Adrenal gland (tissue), 12 donors: Measurements from ENCODE around the gene RETREG3. TPM values are rescaled to one million over a fixed set of nuclear protein-coding genes. Genes with fewer than 3 reads are reported as not detected.
A peak's percentile ranks its signal among the peaks of the same experiment; 100 is the strongest.

Experiments used
- DNase-seq, 7 donors: peaks; one replicate each; pipeline ENCODE4 v3.0.0-alpha.2; 2019 to 2020
- H3K27ac ChIP-seq, 5 donors: fragments of 200-600 bp; sonication (generic) in 4 of 5; 1 replicate in 3 of 5; 2 replicates in 2 of 5; pipeline versions ENCODE4 v1.5.1 to v1.8.0; 2016 to 2020; ENCODE audit warnings: mild to moderate bottlenecking in 1 of 5
- H3K27me3 ChIP-seq: fragments of 200-600 bp; 2 replicates; pipeline ENCODE4 v1.8.0; 2021
- H3K36me3 ChIP-seq, 2 donors: fragments of 200-600 bp; replicated peaks in 1 of 2; 1 replicate in 1 of 2; 2 replicates in 1 of 2; pipeline versions ENCODE4 v1.5.1 to v1.8.0; 2018 to 2022
- H3K4me1 ChIP-seq, 2 donors: fragments of 200-600 bp; replicated peaks in 1 of 2; 1 replicate in 1 of 2; 2 replicates in 1 of 2; pipeline versions ENCODE4 v1.5.1 to v1.8.0; 2018 to 2021
- H3K4me3 ChIP-seq, 4 donors: fragments of 200-600 bp; sonication (generic) in 3 of 4; one replicate each; pipeline ENCODE4 v1.5.1; 2016 to 2018
- H3K9me3 ChIP-seq, 3 donors: fragments of 200-600 bp; sonication (generic) in 1 of 3; replicated peaks in 1 of 3; 1 replicate in 2 of 3; 2 replicates in 1 of 3; pipeline versions ENCODE4 v1.5.1 to v1.8.0; 2016 to 2021
- CTCF ChIP-seq, 6 experiments: fragments of 450-650 bp in 4 of 6; fragments of 200-600 bp in 2 of 6; sonication (generic) in 1 of 6; IDR thresholded peaks; 1 replicate in 5 of 6; 2 replicates in 1 of 6; pipeline versions ENCODE4 v1.5.1 to v1.8.0; 2016 to 2021; ENCODE audit warnings: antibody characterized with exemption in 6 of 6, mild to moderate bottlenecking in 2 of 6, moderate library complexity in 1 of 6
- POLR2A ChIP-seq, 2 donors: fragments of 450-650 bp; IDR thresholded peaks; one replicate each; pipeline ENCODE4 v1.6.1; 2017; ENCODE audit warnings: antibody characterized with exemption in 2 of 2, mild to moderate bottlenecking in 2 of 2, moderate library complexity in 1 of 2
- WGBS, 4 donors: extraction: QIAGEN DNeasy Blood & Tissue Kit in 2 of 4; methylation state at CpG; one replicate each; pipeline versions ENCODE4 v1.1.5 to v1.1.7; 2013 to 2017; 5-methylcytosine and 5-hydroxymethylcytosine counted together
- intact Hi-C, 2 donors: fragments of 100-400 bp; cut with DNase I; formaldehyde crosslinking; loops; one replicate each; pipeline versions ENCODE4 v1.14.1 to v1.15.0; 2022 to 2023
- polyA plus RNA-seq, 3 donors: library from polyadenylated mRNA; stranded (reverse); fragments of 200-250 nt in 2 of 3; fragments of 350-450 nt in 1 of 3; fragmentation: Illumina TruSeq in 1 of 3; extraction: RNeasy Lipid Tissue Mini Kit (QIAGEN cat#74804) in 1 of 3; gene quantifications; one replicate each; pipeline ENCODE4 v1.2.3, GENCODE V29; 2013 to 2014
- total RNA-seq, 9 donors: library from RNA; depleted of rRNA in 4 of 9; stranded (reverse); fragments of >200 nt in 4 of 9; fragments of 120-200 nt in 1 of 9; fragmentation: NEBNext Ultra II Directional in 1 of 9; extraction: Animal tissue kit (Norgen Biotek cat#: 25700) in 1 of 9; gene quantifications; one replicate each; pipeline versions ENCODE4 v1.1.0 to v1.2.4, GENCODE V29; 2013 to 2023
- donor health status: healthy with polysubstance abuse.
- donor health status: Bipolar disorder and iron deficiency.
- donor health status: DM: yes; HTN: yes; CAD: no.
- donor health status: DM: no; HTN: no; CAD: no.
- donor health status: DM: no; HTN: no; CAD: no.
- donor health status: DM: yes; HTN: yes; CAD: no.

The RETREG3 gene
- total and polyA plus RNA-seq, 12 donors: 27.1 to 167 (median 72.1) TPM

- intact Hi-C loops: no loop called here
- TF ChIP-seq CTCF (IDR thresholded peaks at IDR 0.05): no peak
- no peak for TF ChIP-seq POLR2A (IDR thresholded peaks at IDR 0.05)
- Histone ChIP-seq H3K36me3 (peaks cover 0 to 51% of the 10 kb centered on the region in 2 donors), H3K4me1 (peaks cover 34 to 41% of the 10 kb centered on the region in 2 donors), H3K27ac (peak overlapping the region; percentile 76 to 94 (median 92)), H3K4me3 (peak overlapping the region in 2 of 4 donors; percentile 77 to 95), H3K9me3 (no peaks in the 10 kb centered on the region), H3K27me3 (no peaks in the 10 kb centered on the region)
- WGBS, 4 donors: 26 to 64% (median 45%) methylated on average over 7 to 28 of the region's 28 CpGs
- no peak for DNase-seq
Observed at GRCh38 chr17:42566215-42566882, 42.8 kb downstream of the RETREG3 start.

DNA sequence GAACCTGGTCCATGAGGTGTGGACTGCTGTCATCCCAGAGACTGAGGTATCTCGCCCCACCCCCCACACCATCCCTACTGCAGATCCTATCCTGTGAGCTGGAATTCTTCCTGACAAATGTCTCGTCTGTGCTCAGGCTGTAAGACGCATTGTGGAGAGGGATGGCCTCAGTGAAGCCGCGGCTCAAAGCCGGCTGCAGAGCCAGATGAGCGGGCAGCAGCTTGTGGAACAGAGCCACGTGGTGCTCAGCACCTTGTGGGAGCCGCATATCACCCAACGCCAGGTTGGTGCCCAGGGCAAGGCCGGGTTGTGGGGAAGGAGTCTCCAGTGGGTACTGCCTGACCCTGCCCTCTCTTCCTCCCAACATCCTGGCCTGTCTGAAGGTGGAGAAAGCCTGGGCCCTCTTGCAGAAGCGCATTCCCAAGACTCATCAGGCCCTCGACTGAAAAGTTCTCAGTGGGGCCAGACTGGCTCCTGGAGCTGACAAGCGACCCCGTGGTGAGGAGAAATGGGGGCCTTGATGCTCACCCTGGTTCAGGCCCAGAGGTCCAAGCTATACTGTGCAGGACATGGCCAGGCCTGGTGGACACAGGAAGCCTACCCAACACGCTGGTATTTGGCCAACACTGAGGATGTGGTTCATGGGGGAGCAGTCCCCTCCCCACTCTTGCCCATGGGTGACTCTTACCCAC is 43.5 kb downstream of the RETREG3 start:
- H3K9me3 ChIP-seq: no peaks in the 10 kb centered on the region
- H3K27ac ChIP-seq: peak overlapping the region in 3 of 5 donors; percentile 92 to 94 (median 92)
- no peak for DNase-seq
- H3K4me3 ChIP-seq: no peak overlapping the region
- peaks cover 35 to 43% of the 10 kb centered on the region in 2 donors for H3K4me1 ChIP-seq
- WGBS, 4 donors: 85 to 95% (median 89%) methylated on average over 11 to 16 of the region's 16 CpGs
- peaks cover 0 to 44% of the 10 kb centered on the region in 2 donors for H3K36me3 ChIP-seq
- H3K27me3 ChIP-seq: no peaks in the 10 kb centered on the region
- intact Hi-C loops: no loop called here
- TF ChIP-seq CTCF (IDR thresholded peaks at IDR 0.05) (no peak), POLR2A (IDR thresholded peaks at IDR 0.05) (no peak)

DNA sequence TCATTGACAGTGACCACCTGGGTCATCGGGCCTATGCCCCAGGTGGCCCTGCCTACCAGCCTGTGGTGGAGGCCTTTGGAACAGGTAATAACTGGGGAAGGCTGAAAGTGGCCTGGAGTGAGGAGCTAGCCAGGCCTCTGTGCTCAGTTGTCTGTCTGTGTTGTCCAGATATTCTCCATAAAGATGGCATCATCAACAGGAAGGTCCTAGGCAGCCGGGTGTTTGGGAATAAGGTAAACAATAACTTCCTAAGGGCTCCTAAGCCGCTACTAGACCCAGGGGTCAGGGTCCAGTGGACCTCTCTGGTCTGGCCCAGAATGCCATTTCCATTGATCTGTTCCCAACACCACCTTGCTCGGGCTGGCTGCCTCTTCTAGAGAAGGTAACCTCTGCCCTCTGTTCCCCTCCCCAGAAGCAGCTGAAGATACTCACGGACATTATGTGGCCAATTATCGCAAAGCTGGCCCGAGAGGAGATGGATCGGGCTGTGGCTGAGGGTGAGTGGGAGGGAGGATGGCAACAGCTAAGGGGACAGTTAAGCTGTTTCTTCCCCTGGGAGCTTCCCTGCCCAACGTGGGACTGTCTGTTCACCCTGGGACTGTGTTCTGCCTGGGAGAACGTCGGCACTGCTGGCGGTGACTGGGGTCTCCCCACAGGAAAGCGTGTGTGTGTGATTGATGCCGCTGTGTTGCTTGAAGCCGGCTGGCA is 44.2 kb downstream of the RETREG3 start:
- intact Hi-C loops: no loop called here
- no peak overlapping the region for H3K4me3 ChIP-seq
- DNase-seq: no peak
- no peak overlapping the region for H3K27ac ChIP-seq
- WGBS, 4 donors: 89 to 92% (median 90%) methylated on average over 14 to 15 of the region's 15 CpGs
- no peaks in the 10 kb centered on the region for H3K27me3 ChIP-seq
- H3K36me3 ChIP-seq: peaks cover 0 to 37% of the 10 kb centered on the region in 2 donors
- TF ChIP-seq CTCF (IDR thresholded peaks at IDR 0.05): no peak
- TF ChIP-seq POLR2A (IDR thresholded peaks at IDR 0.05): no peak
- H3K4me1 ChIP-seq: peaks cover 35 to 43% of the 10 kb centered on the region in 2 donors
- H3K9me3 ChIP-seq: no peaks in the 10 kb centered on the region

DNA sequence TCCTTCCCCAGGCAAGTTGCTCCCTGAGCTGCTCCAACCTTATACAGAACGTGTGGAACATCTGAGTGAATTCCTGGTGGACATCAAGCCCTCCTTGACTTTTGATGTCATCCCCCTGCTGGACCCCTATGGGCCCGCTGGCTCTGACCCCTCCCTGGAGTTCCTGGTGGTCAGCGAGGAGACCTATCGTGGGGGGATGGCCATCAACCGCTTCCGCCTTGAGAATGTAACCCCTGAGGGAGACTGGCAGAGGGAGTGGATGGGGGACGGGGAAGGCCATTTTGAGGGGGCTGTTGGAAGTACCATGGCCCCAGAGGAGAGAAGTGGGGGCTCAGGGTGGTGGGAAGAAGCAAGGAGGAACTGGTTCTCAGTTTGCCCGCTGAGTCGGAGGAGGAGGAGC is 45.2 kb downstream of the RETREG3 start:
- peak overlapping the region in 4 of 5 donors; percentile 81 to 92 (median 88) for H3K27ac ChIP-seq
- TF ChIP-seq CTCF (IDR thresholded peaks at IDR 0.05) (no peak), POLR2A (IDR thresholded peaks at IDR 0.05) (no peak)
- WGBS, 4 donors: 75 to 85% (median 78%) methylated on average over 9 of the region's 9 CpGs
- no peaks in the 10 kb centered on the region for H3K9me3 ChIP-seq
- intact Hi-C loops: no loop called here
- no peak overlapping the region for H3K4me3 ChIP-seq
- DNase-seq: no peak
- H3K27me3 ChIP-seq: no peaks in the 10 kb centered on the region
- H3K4me1 ChIP-seq: peaks cover 35 to 43% of the 10 kb centered on the region in 2 donors
- peaks cover 0 to 27% of the 10 kb centered on the region in 2 donors for H3K36me3 ChIP-seq
